ENCODE data around the gene SPDYE16. TPM values are rescaled to one million over a fixed set of nuclear protein-coding genes. Genes with fewer than 3 reads are reported as not detected.
"Not testable (repeated sequence)": the region's sequence is repeated elsewhere in the genome, so short reads cannot be mapped to it uniquely, and the experiment has no call there.

Gene SPDYE16, protein sequence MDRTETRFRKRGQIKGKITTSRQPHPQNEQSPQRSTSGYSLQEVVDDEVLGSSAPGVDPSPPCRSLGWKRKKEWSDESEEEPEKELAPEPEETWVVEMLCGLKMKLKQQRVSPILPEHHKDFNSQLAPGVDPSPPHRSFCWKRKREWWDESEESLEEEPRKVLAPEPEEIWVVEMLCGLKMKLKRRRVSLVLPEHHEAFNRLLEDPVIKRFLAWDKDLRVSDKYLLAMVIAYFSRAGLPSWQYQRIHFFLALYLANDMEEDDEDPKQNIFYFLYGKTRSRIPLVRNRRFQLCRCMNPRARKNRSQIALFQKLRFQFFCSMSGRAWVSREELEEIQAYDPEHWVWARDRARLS
- polyA plus RNA-seq (ENCODE audit: insufficient read length in 4 of 4) = 1 to 10 TPM; 1.3 to 6.0 (median 2.9) TPM

DNA sequence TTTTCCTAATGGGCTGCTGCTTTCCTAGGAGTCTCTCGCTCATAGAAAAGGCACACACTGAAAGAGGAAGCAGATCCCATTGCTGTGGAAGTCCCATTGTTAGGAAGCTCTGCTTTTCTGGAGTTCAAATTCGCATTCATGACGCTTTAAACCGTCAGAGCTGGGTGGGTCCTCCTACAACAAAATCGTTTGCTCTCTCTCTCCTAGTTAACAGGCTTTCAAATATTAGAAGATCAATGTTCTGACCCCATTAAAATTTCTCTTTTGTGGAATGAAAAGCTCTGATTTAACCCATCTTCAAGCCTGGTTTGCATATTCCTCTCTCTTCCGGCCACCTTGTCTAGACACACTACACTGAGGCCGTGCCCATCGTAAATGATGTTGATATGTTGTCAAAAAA, at the start of gene SPDYE16:
TSS of gene SPDYE16 (minus strand) at position 101 of the 400 bp plus-strand sequence. CDS start 1,838 bp downstream, outside the sequence.
- not testable (repeated sequence) for DNase-seq (ENCODE audit: low read depth in 4 of 4, low spot score in 2 of 4)

DNA sequence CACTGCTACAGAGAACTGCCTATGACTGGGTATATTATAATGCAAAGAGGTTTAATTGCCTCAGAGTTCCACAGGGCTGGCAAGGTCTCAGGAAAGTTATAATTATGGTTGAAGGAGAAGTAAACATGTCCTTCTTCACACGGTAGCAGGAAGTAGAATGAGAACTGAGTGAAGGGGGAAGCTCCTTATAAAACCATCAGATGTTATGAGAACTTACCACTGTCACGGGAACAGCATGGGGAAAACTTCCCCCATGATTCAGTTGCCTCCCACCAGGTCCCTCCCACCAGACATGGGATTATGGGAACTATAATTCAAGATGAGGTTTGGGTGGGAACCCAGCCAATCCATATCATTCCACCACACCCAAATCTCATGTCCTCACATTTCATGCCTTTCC, 49.6 kb upstream of the SPDYE16 start:
- DNase-seq (ENCODE audit: low read depth in 4 of 4, low spot score in 2 of 4) = not testable (repeated sequence)

DNA sequence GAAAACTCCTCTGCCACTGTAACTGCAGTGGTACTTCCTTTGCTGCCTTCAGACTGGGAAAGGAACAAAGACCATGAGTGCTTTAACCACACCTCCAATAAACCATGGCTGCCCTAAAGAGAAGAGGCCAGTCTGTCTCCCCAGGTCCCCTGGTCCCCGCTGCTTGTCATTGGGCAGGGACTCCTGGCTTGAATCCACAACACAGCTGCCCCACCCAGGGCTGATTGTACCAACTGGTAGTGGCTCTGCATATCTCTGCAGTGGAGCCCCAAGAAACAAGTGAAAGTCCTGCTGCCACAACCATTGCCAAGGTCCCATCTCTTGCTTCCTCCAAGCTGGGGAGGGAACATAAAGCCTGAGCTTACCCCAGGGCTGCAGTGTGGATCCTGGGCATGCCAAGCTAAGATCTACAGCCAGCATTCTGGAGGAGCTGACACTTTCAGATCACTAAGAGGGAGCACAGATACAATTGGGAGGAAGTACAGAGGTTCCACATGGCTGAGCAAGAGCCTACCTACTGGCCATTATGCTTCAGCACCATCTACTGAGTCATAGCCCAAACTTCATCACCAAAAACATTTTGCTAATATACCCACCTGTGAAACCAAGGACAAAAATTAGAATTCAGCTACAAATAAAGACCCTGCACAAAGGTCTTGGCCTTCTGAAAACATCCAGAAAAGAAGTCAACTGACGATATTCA, 48.7 kb upstream of the SPDYE16 start:
- DNase-seq (ENCODE audit: low read depth in 4 of 4, low spot score in 2 of 4) = not testable (repeated sequence)

DNA sequence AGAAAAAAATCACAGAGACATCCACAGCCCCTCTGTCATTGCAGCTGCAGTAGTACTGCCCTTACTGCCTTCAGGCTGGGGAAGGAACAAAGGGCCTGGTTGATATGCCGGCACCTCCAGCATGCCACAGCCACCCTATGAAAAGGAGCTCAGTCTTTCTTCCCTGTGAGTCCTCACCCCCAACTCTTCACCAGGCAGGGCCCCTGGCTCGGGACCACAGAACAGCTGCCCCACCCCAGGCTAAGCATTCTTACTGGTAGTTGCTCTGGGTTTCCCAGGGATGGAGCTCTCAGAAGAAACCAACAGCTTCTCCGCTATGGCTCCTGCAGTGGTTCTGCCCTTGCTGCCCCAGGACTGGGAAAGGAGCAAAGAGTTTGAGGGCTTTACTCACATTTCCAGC, 47.9 kb upstream of the SPDYE16 start:
- not testable (repeated sequence) for DNase-seq (ENCODE audit: low read depth in 4 of 4, low spot score in 2 of 4)

DNA sequence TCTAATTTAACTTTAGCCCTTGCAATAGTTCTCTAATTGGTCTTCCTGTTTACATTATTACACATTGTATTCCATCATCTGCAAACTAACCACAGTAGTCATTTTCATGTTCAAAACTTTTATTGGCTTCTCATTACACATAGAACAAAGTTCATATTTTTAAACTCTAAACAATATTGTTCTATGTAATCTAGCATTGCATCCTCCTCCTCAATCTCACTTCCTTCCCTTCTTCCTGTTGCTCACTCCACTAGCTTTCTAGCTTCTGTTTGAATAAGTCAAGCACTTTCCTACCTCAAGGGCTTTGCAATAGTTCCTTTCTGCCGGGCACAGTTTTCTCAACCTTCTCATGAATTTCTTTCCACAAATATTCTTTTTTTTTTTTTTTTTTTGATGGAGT, 45.5 kb upstream of the SPDYE16 start:
- not testable (repeated sequence) for DNase-seq (ENCODE audit: low read depth in 4 of 4, low spot score in 2 of 4)

DNA sequence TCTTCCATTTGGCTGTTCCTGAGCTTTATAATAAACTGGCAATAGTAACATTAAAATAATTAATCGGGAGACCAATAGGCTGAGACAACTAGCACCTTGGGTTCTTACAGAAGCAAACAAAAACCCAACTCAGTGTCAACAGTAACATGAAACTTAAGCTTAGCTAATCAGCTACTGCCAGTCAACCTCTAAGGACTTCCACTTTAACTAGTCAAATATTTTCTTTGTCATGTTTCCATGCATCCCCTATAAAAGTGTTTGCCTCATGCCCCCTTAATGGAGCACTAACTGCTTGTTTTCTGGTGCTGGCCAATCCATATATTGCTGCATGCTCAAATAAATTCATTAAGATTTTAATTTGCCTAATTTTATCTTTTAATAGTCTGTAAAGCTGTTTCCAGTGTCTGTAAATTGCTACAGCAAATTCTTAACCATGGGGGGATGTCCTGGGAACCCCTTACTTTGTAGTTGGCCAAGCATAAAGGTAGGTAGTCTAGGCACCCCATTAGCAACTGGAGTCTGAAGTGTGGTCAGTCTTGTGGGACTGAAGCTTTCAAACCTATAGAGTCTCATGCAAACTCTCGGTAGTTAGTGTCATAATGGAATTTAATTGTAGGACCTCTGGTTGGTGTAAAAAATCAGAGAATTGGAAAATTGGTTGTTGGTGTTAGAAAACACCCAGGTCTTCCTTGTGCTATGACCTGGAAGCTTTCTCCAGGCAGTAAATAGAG, 43.7 kb upstream of the SPDYE16 start:
- not testable (repeated sequence) for DNase-seq (ENCODE audit: low read depth in 4 of 4, low spot score in 2 of 4)

DNA sequence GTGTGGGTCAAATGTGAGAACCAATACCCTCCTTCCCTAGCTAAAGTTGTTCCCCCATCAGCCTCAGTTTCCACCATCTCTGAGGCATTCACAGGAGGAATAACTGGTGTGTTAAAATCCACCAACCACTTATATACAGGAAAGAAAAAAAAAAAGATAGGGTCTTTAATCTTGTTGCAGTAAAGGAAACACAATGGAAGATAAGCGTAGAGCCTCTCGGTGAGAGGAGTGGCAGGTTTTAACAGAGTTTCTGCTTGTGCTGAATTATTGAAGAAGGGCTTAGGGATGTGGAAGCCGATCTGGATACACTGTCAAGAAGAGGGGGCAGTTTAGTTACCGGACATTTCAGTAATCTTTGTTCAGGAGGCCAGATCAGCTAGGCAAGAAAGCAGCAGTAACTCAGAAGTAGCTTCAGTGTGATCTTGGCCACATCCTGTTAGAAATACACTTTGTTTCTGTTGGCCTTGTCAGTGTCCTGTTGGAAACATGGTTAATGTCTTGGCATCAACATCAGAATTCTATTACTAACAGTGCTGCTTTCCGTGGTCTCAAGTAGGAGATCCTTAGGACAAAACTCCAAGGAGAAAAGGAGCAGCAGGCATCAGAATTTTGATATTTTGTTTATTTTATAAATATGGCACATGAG, 40.7 kb upstream of the SPDYE16 start:
- peak in 1 of 4 donors; percentile 2 for DNase-seq (ENCODE audit: low read depth in 4 of 4, low spot score in 2 of 4)

DNA sequence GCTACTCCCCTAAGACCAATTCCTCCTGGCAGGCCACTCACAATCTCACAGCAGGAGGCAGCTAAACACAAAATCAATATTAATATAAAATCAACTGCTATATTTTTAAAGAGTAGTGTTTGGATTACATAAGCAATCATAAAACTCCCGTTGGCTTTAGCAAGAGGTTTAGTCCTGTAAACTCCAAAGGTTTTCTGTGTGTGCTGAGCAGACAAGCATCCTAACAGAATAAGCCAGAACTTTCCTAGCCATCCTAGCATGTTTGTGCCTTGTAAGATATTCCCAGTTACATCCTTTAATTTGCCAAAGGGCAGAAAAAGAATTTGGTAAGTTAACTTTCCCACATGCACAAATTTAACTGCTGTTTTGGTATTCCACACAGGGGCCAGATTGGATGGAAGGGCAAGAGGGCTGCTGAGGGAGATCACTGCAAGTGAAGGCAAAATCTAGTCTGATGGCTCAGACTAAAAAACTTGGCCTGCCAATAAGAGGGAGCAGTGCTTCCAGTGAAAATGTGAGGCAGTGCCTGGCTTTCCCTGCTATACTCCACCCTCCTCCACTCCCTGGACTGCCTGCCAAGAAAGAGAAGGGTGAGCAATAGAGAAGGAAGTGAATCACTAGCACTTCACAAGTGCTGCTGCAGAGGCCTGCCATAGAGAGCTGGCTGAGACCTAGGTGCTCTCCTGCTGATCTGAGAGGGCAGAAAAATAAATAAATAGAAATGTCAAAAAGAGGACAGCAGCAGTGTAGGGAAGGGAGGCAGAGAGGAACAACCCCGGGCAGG, 39.9 kb upstream of the SPDYE16 start:
- DNase-seq (ENCODE audit: low read depth in 4 of 4, low spot score in 2 of 4) = peak in 1 of 4 donors; percentile 7

DNA sequence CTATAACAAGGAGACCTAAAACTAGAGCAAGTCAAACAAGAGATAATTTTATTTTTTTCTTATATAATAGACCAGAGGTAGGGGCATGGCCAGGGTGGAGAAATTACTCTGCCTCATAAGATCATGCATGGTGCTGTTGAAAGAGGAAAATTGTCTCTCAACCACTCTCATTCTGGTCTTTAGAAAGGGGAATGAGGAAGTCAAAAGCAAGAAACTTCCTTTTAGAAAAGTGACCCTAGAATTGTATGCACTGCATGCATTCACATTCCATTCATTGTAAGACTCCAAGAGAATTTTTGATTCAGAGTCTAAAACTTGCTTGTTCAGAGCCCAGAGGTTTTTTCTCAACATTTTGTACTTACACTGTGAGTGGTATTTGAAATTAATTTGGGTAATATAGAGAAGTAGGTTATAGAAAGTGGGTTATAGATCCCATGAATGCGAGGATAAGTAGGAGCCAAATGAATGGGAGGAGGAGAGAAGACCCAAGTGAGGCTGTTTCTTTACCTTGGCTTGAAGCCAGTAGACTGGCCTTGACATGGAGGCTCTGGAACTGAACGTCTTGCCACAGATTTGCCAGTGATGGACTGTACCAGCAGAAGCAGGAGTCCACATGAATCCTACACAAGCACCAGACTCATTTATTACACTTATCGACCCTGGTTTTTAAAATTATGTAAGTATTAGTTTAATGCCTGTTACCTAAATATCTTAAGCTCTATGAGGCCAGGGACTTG, 33.0 kb upstream of the SPDYE16 start:
- not testable (repeated sequence) for DNase-seq (ENCODE audit: low read depth in 4 of 4, low spot score in 2 of 4)

DNA sequence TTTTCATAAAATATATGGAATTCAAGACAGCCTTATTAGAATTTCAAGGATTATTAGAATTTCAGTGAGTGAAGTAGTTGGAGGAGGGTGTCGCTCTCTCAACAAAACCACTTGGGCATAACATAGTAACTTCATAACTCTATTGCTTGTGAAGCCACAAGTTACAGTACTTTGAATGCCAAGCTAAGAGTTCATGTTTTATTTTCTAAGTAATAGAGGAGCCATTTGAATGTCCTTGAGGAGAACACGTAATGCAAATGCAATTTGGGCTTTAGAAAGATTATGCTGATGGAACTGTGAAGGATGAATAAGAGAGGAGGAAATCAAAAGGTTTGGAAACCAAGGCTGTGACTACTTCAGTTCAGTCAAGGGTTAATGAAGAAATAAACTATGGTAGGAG, 32.3 kb upstream of the SPDYE16 start:
- not testable (repeated sequence) for DNase-seq (ENCODE audit: low read depth in 4 of 4, low spot score in 2 of 4)

DNA sequence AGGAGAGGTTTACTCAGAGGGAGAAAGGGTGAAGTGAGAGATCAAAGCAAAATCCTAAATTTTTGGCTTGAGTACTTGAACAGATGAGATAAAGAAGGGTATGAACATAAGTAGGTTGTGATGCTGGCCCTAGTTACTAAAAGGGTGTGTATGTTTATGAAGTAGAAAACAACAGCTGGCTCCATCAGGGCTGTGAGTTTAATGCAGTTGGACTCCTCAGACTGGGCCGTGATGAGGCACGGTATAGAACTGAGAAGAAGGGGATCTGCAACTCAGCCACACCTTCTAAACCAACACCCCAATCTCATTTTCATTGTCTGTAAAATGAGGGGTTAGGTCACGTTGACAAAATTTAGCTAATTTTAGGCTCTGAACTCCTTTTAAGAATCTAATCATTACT, 29.2 kb upstream of the SPDYE16 start:
- not testable (repeated sequence) for DNase-seq (ENCODE audit: low read depth in 4 of 4, low spot score in 2 of 4)

DNA sequence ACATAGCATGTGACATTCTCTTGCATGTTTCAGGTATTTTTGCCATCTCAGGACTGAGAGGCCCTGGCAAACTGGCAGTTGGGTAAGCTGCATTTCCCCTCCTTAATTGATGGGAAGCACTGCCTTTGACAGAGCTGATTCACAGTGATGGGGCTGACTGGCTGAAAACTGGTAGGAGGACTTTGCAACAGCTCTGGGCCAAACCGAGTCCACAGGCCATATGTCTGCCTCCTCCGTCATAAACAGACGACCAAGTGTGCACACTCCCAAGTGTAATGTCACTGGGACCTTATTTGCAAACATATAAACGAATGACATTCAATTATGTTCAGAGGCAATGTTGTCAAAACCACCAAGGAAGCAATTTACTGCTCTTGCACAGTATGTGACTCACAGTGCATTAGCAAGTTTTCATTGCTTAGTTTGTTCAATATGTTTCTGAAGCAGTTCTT, 27.3 kb upstream of the SPDYE16 start:
- not testable (repeated sequence) for DNase-seq (ENCODE audit: low read depth in 4 of 4, low spot score in 2 of 4)

DNA sequence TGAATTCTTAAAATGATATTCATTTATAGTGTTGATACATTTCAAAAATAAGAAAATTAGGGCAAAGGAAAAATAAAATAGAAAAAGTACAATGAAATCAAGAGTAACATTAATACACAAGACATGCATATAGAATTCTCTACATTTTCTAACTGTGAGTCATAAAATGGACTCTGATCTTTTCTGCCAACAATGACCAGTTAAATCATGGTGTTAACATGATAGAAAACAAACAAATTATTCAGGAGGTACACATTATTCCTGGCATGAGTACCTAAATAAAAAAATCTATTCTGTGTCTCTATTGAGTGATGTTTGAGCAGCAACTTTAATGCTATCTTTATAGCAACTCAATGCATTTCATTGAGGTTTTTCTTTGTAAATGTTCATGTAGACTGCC, 25.6 kb upstream of the SPDYE16 start:
- not testable (repeated sequence) for DNase-seq (ENCODE audit: low read depth in 4 of 4, low spot score in 2 of 4)

DNA sequence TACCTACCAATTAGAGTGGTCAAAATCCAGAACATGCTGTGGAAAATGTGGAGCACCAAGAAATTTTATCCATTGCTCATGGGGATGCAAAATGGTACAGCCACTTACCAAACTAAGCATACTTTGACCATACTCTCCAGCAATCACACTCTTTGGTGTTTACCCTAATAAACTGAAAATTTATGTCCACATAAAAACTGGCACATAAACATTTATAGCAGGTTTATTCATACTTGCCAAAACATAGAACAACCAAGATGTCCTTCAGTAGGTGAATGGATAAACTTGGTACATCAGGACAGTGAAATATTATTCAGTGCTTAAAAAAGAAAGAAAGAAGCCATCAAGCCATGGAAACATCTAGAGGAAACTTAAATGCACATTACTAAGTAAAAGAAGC, 24.7 kb upstream of the SPDYE16 start:
- not testable (repeated sequence) for DNase-seq (ENCODE audit: low read depth in 4 of 4, low spot score in 2 of 4)

DNA sequence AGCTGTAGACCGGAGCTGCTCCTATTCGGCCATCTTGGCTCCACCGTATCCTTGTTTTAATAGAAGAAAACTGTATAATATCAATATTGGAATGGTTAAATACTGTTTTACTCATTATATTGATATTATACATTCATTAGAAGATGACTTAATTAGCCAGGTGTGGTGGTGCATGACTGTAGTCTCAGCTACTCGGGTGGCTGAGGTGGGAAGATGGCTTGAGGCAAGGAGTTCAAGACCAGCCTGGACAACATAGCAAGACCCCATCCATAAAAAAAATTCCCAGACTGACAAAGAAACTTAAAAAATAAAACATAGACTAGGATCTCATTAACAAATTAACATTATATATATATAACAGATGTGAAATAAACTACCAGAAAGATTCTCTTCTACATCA, 24.2 kb upstream of the SPDYE16 start:
- not testable (repeated sequence) for DNase-seq (ENCODE audit: low read depth in 4 of 4, low spot score in 2 of 4)

DNA sequence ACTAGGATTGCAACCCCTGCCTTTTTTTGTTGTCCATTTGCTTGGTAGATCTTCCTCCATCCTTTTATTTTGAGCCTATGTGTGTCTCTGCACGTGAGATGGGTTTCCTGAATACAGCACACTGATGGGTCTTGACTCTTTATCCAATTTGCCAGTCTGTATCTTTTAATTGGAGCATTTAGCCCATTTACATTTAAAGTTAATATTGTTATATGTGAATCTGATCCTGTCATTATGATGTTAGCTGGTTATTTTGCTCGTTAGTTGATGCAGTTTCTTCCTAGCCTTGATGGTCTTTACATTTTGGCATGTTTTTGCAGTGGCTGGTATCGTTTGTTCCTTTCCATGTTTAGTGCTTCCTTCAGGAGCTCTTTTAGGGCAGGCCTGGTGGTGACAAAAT, 21.9 kb upstream of the SPDYE16 start:
- not testable (repeated sequence) for DNase-seq (ENCODE audit: low read depth in 4 of 4, low spot score in 2 of 4)

DNA sequence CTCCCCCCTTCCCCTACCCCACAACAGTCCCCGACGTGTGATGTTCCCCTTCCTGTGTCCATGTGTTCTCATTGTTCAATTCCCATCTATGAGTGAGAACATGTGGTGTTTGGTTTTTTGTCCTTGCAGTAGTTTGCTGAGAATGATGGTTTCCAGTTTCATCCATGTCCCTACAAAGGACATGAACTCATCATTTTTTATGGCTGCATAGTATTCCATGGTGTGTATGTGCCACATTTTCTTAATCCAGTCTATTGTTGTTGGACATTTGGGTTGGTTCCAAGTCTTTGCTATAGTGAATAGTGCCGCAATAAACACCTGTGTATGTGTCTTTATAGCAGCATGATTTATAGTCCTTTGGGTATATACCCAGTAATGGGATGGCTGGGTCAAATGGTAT, 18.2 kb upstream of the SPDYE16 start:
- DNase-seq (ENCODE audit: low read depth in 4 of 4, low spot score in 2 of 4) = not testable (repeated sequence)

DNA sequence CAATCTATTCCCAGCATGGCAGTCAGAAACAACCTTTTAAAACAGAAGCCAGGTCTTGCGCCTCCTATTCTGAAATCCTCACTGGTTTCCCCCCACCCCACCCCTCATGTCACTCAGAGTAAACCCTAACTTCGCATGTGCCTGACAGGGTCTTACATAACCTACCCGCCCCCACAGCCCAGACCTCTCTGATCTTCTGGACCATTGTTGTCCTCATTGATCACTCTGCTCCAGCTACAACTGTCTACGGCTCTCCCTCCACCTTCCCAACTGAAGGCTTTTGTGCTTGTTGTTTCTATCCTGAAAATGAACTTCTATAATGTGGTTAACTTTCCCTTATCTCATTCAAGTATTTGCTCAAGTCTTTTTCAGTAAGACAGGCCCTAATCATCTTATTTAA, 17.1 kb upstream of the SPDYE16 start:
- not testable (repeated sequence) for DNase-seq (ENCODE audit: low read depth in 4 of 4, low spot score in 2 of 4)

DNA sequence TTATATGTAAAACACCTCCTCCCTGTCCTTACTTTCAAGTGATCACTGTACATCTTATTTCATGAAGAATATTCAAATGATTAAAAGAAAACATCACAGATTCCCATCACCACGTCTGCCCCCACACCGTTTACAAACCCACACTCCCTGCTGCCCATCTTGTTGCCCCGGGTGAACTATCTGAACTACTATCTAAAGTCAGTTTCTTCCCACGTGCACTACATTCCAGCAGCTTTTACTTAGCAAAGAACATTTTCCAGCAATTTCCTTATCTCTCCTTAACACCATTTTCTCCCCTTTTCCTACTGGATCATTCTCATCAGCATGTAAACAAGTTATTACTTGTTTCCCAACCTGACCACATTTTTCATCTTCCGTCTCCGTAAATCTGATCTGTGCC, 16.6 kb upstream of the SPDYE16 start:
- DNase-seq (ENCODE audit: low read depth in 4 of 4, low spot score in 2 of 4) = not testable (repeated sequence)
